MM.1S (cell line): ENCODE data around the gene ZMIZ1.

Source experiments
- DNase-seq: peaks from one replicate; pipeline ENCODE4 v3.0.0-alpha.2; 2015
- H2AFZ ChIP-seq: fragments of 300-600 bp; sonication (generic); 2 replicates; pipeline ENCODE4 v1.6.0; 2016; ENCODE audit warnings: antibody characterized with exemption, low read length
- H3F3A ChIP-seq: fragments of 300-600 bp; sonication (generic); 2 replicates; pipeline ENCODE4 v1.6.1; 2016; ENCODE audit warnings: mild to moderate bottlenecking, antibody characterized with exemption, low read length, moderate library complexity, mixed read lengths; ENCODE audit not compliant: insufficient read depth
- H3K27ac ChIP-seq: fragments of 300-600 bp; sonication (generic); 2 replicates; pipeline ENCODE4 v1.5.1; 2016; ENCODE audit warnings: mild to moderate bottlenecking, low read length
- H3K27me3 ChIP-seq: fragments of 300-600 bp; sonication (generic); replicated peaks from 2 replicates; pipeline ENCODE4 v1.6.0; 2016; ENCODE audit warnings: low read length; ENCODE audit not compliant: insufficient read depth
- H3K36me3 ChIP-seq: fragments of 300-600 bp; sonication (generic); replicated peaks from 2 replicates; pipeline ENCODE4 v1.6.1; 2016; ENCODE audit warnings: mild to moderate bottlenecking, low read length, mixed read lengths; ENCODE audit not compliant: insufficient read depth
- H3K4me1 ChIP-seq: fragments of 300-600 bp; sonication (generic); 2 replicates; pipeline ENCODE4 v1.6.1; 2016; ENCODE audit warnings: low read length, mixed read lengths
- H3K4me2 ChIP-seq: fragments of 300-600 bp; sonication (generic); 2 replicates; pipeline ENCODE4 v1.6.0; 2016; ENCODE audit warnings: low read depth, low read length
- H3K4me3 ChIP-seq: fragments of 300-600 bp; sonication (generic); 2 replicates; pipeline ENCODE4 v1.5.1; 2016; ENCODE audit warnings: low read length, mixed read lengths
- H3K79me2 ChIP-seq: fragments of 300-600 bp; sonication (generic); 2 replicates; pipeline ENCODE4 v1.6.1; 2016; ENCODE audit warnings: mixed run types, low read length, mixed read lengths
- H3K9ac ChIP-seq: fragments of 300-600 bp; sonication (generic); 2 replicates; pipeline ENCODE4 v1.6.1; 2016; ENCODE audit warnings: low read length, mixed read lengths
- H3K9me2 ChIP-seq: fragments of 300-600 bp; sonication (generic); replicated peaks from 2 replicates; pipeline ENCODE4 v1.6.1; 2016; ENCODE audit warnings: mild to moderate bottlenecking, low read length, mixed read lengths; ENCODE audit not compliant: insufficient read depth
- H3K9me3 ChIP-seq: fragments of 300-600 bp; sonication (generic); replicated peaks from 2 replicates; pipeline ENCODE4 v1.6.1; 2016; ENCODE audit warnings: mild to moderate bottlenecking, low read length, mixed read lengths; ENCODE audit not compliant: insufficient read depth
- H4K20me1 ChIP-seq: fragments of 300-600 bp; sonication (generic); 2 replicates; pipeline ENCODE4 v1.6.1; 2016; ENCODE audit warnings: mild to moderate bottlenecking, low read length, moderate library complexity, mixed read lengths; ENCODE audit not compliant: insufficient read depth
- EZH2 ChIP-seq: fragments of 300-600 bp; sonication (generic); optimal IDR thresholded peaks from 2 replicates; pipeline ENCODE3; 2017; ENCODE audit warnings: low read depth, mild to moderate bottlenecking, antibody characterized with exemption, low read length, mixed read lengths
- EZH2phosphoT487 ChIP-seq: fragments of 300-600 bp; sonication (generic); IDR thresholded peaks from 2 replicates; pipeline ENCODE4 v1.6.1; 2018; ENCODE audit warnings: antibody characterized with exemption, low read length
- TF ChIP-seq, protein P1 (sequence below): fragments of 300-600 bp; sonication (generic); IDR thresholded peaks from 2 replicates; pipeline ENCODE4 v1.5.1; 2016; ENCODE audit warnings: antibody characterized with exemption, low read length, mixed read lengths

Gene ZMIZ1

DNA sequence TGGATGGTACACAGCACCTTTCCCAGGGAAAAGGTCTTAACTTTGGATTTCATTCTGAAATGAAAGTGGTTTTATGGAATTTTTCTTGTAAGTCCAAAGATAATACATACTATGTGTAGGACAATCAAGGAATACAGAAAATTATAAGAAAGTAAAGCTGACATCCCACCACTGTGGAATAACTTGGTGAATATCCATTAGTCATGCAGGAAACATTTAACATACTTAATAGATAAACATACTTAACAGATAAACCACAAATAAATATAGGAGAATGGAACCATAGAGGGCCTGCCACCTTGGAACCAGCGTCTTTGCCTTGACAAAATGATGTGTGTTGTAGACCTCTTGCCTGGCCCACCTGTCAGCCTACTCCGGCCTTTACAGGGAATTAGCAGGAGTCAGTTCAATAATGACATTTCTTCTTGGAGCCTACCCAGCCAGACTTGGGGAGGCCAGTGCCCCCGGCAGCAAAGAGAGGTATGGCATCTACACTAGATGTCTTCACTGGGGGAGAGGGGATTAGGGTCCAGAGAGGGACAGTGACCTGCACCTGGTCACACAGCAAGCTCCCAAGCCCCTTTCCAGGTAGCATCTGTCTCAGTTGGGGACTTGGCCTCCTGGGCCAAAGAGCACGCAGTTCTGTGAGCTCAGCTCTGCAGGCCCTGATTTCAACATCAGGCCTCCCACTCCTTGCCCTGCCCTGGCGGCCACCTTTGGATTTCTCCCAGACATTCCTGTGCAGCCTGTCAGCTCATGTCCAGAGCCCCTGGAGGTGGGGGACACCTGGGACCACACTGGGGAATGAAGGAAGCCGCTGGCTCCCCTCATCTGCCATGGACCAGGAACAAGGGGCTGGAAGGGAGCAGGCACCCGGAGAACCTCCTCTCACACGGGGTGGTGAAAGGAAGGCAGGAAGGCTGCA, 165.9 kb downstream of the ZMIZ1 start:
- Histone ChIP-seq H3K27ac (no peak overlapping the region), H3F3A (no peaks in the 10 kb centered on the region), H3K4me2 (no peak overlapping the region), H4K20me1 (no peaks in the 10 kb centered on the region), H3K79me2 (no peaks in the 10 kb centered on the region), H2AFZ (no peak overlapping the region), H3K4me1 (no peaks in the 10 kb centered on the region), H3K36me3 (no peaks in the 10 kb centered on the region), H3K9ac (no peak overlapping the region), H3K9me2 (no peaks in the 10 kb centered on the region), H3K9me3 (no peaks in the 10 kb centered on the region), H3K4me3 (no peak overlapping the region), H3K27me3 (no peaks in the 10 kb centered on the region)
- no peak for TF ChIP-seq EZH2phosphoT487
- TF ChIP-seq, protein P1, sequence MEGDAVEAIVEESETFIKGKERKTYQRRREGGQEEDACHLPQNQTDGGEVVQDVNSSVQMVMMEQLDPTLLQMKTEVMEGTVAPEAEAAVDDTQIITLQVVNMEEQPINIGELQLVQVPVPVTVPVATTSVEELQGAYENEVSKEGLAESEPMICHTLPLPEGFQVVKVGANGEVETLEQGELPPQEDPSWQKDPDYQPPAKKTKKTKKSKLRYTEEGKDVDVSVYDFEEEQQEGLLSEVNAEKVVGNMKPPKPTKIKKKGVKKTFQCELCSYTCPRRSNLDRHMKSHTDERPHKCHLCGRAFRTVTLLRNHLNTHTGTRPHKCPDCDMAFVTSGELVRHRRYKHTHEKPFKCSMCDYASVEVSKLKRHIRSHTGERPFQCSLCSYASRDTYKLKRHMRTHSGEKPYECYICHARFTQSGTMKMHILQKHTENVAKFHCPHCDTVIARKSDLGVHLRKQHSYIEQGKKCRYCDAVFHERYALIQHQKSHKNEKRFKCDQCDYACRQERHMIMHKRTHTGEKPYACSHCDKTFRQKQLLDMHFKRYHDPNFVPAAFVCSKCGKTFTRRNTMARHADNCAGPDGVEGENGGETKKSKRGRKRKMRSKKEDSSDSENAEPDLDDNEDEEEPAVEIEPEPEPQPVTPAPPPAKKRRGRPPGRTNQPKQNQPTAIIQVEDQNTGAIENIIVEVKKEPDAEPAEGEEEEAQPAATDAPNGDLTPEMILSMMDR = no peak
- TF ChIP-seq EZH2 = no peak
- no peak for DNase-seq

DNA sequence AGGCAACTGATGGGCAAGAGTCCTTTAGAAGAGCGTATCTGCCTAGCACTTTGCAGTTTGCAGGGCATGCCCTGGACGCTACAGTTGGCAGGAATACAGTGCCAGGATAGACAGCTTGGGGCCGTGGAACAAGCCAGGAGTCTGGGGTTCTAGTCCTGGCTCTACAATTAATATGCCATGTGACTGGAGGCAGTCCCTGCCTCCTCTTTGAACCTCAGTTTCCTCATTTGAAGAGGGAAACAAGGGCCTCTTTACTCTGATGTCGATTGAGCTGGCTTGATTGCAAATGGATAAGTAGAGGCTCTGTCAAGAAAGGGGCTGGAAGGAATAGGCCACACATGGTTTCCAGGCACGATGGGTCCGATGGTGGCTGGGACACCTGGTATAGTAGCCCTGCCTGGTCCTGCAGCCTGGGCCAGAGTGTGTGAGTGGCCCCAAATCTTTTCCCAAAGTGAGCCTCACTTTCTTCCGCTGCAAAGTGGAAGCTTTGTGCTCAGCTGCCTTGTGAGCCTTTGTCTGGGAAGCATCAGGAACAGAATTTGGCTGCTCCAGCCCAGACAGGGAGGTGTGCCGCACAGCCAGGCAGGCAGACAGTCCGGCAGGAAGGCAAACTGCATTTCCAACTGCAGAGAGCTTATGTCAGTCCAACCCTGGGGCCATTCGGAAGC, 167.1 kb downstream of the ZMIZ1 start:
- H3K27me3 ChIP-seq = no peaks in the 10 kb centered on the region

DNA sequence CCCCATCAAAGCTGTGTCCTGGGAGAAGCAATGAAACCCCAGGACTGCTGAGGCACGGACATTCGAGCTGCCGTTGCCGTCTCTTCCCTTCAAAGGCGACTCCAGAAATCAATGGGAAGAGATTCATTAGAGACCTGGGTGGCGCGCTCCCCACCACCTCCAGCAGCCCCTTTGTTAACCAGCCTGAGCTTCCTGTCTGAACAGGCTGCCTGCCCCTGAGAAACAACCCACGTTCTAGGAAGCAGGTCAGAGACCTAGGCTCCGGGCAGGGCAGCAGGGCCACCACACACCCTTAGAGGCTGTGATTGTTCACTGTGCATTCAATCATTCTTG, 167.6 kb downstream of the ZMIZ1 start:
- H3K27me3 ChIP-seq = no peaks in the 10 kb centered on the region
- TF ChIP-seq, protein P1 = no peak
- TF ChIP-seq EZH2phosphoT487 (no peak), EZH2 (no peak)
- no peak overlapping the region for H2AFZ ChIP-seq
- H3K9me2 ChIP-seq = no peaks in the 10 kb centered on the region
- H3K4me1 ChIP-seq = peaks cover 4% of the 10 kb centered on the region; the same call in 1 of the 2 replicates
- no peaks in the 10 kb centered on the region for H3K36me3 ChIP-seq
- no peak overlapping the region for H3K4me3 ChIP-seq
- no peak for DNase-seq
- no peaks in the 10 kb centered on the region for H4K20me1 ChIP-seq
- no peaks in the 10 kb centered on the region for H3K79me2 ChIP-seq
- H3K9me3 ChIP-seq = no peaks in the 10 kb centered on the region
- no peaks in the 10 kb centered on the region for H3F3A ChIP-seq
- no peak overlapping the region for H3K27ac ChIP-seq
- no peak overlapping the region for H3K9ac ChIP-seq
- H3K4me2 ChIP-seq = no peak overlapping the region

More for the DNA sequence above, 167.1 kb downstream of the ZMIZ1 start:
- no peaks in the 10 kb centered on the region for H3K36me3 ChIP-seq
- no peaks in the 10 kb centered on the region for H3F3A ChIP-seq
- H2AFZ ChIP-seq = no peak overlapping the region
- H3K4me2 ChIP-seq = no peak overlapping the region
- TF ChIP-seq, protein P1 = no peak
- TF ChIP-seq EZH2phosphoT487 (no peak), EZH2 (no peak)
- no peaks in the 10 kb centered on the region for H3K4me1 ChIP-seq
- no peaks in the 10 kb centered on the region for H3K9me2 ChIP-seq
- H3K27ac ChIP-seq = no peak overlapping the region
- H3K4me3 ChIP-seq = no peak overlapping the region
- no peaks in the 10 kb centered on the region for H3K9me3 ChIP-seq
- DNase-seq = no peak
- H4K20me1 ChIP-seq = no peaks in the 10 kb centered on the region
- H3K9ac ChIP-seq = no peak overlapping the region
- H3K79me2 ChIP-seq = no peaks in the 10 kb centered on the region
